Fibroblast of the aortic adventitia (primary cell): ENCODE measurements around the gene SNX5. TPM values are rescaled to one million over a fixed set of nuclear protein-coding genes. Genes with fewer than 3 reads are reported as not detected.

Experiments
- DNase-seq: peaks from one replicate; pipeline ENCODE4 v3.0.0-alpha.2; 2010; ENCODE audit warnings: low read depth
- H3K4me3 ChIP-seq: 2 replicates; pipeline ENCODE4 v1.5.1; 2011; ENCODE audit warnings: low read depth, mild to moderate bottlenecking, control low read depth, low read length, moderate library complexity
- CTCF ChIP-seq: IDR thresholded peaks from 2 replicates; pipeline ENCODE4 v1.5.1; 2011; ENCODE audit warnings: mild to moderate bottlenecking, low read length, control low read depth, inconsistent platforms; ENCODE audit not compliant: insufficient read depth
- total RNA-seq: library from RNA; depleted of rRNA; stranded (reverse); fragments of >200 nt; gene quantifications from 2 replicates; pipeline ENCODE4 v1.2.3, GENCODE V29; 2012; ENCODE audit warnings: low replicate concordance

SNX5 gene
- total RNA-seq, 1 donor = 99.7 TPM

DNA sequence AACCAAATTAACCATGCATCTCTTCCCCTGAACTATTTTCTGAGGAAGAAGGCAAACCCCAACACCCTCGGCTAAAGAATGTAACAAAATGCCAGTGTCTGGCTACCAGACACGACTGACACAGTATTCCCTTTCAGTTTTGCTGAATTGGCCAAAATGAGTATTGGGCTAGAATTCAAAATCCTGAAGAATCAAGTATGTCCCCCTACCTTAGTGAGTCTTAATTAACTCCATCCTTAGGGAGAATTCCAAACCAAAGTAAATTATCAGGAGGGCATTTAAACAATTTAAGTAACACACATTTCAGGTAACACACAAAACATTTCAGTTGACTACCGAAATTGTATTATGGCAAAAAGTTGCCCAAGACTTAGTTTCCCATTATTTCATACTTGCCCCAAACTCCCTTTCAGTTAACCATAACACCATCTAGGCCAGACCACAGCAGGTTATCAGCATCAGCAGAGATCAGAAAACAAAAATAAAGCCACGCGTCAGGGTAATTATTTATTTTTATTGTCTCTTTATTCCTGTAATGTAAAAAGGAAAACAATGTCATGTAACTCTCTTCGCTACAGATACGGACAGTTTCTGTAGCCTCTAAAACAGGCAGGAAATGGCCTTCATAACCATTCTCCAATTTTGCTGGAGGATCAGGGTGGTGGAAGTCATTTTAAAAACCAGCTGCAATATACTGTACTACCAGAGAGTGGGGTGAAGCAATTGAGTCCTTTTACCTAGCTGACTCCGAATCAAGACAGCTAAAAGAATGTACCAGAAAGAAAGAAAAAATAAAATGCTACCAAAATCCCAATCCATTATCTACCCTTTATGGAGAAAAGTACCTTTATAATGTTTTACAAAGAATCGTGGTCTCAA, 1.9 kb downstream of the SNX5 start:
- DNase-seq = peak; percentile 61
- H3K4me3 ChIP-seq = peak overlapping the region; percentile 87
- peak; percentile 52 for TF ChIP-seq CTCF

DNA sequence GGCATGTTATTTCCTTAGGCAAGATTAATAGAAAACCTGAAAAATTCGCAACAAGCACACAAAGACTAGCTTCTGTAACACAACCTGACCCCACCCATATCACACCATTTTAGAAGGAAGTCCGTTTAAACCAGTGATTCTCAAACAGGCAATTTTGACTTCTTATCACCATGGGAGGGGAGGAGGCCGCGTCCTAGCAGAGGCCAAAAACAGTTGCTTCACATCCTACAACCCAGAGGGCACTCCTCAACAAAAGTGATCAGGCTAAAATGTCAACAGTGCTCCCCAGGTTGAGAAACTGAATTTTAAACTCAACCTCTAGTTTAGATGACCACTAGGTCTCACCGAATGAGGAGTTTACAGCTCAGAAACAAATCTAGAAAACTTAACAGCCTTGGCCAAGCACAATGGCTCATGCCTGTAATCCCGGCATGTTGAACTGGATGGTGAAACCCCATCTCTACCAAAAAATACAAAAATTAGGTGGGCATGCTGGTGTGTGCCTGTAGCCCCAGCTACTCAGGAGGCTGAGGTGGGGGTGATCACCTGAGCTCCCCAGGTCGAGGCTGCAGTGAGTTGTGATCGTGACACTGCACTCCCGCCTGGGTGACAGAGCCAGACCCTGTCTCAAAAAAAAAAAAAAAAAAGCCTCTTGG, 3.4 kb downstream of the SNX5 start:
- H3K4me3 ChIP-seq = peak overlapping the region; percentile 22
- no peak for TF ChIP-seq CTCF
- no peak for DNase-seq

DNA sequence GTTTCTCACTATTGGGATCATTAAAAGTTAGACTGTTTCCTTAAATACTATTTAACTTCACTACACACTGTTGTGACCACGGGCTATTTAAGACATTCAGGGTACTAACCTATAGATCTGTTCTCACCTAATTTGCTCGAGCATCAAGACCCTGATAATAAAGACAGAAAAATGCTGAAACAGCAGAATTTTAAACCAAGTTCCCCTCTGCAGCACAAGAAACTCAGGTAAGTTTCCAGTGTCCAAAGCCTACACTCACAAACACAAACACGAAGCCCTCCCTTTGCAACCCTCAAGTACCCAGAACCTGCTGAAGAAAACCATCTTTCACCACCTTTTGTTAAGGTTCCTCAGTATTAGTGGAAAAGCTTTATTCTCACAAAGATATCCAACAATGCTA, 4.0 kb downstream of the SNX5 start:
- H3K4me3 ChIP-seq = no peak overlapping the region
- no peak for DNase-seq
- no peak for TF ChIP-seq CTCF

GRCh38 chr20:17964073-17964472, 4.5 kb downstream of the SNX5 start:
- no peak for TF ChIP-seq CTCF
- H3K4me3 ChIP-seq = no peak overlapping the region
- DNase-seq = no peak

GRCh38 chr20:17963114-17963897, 5.3 kb downstream of the SNX5 start:
- no peak for DNase-seq
- no peak for TF ChIP-seq CTCF
- no peak overlapping the region for H3K4me3 ChIP-seq

GRCh38 chr20:17961587-17961940, 7.0 kb downstream of the SNX5 start:
- TF ChIP-seq CTCF = no peak
- DNase-seq = no peak
- H3K4me3 ChIP-seq = no peak overlapping the region
